Sigmoid colon (tissue), 7 donors: ENCODE results near the gene TMTC1. TPM values are rescaled to one million over a fixed set of nuclear protein-coding genes. Genes with fewer than 3 reads are reported as not detected.

Experiments used
- DNase-seq: peaks from one replicate; pipeline ENCODE4 v3.0.0-alpha.2; 2019
- H3K27ac ChIP-seq, 4 donors: fragments of 200-600 bp; sonication (generic); one replicate each; pipeline ENCODE4 v1.5.1; 2016 to 2019; ENCODE audit warnings: mild to moderate bottlenecking in 1 of 4
- H3K27me3 ChIP-seq, 3 donors: fragments of 200-600 bp; sonication (generic); one replicate each; pipeline ENCODE4 v1.5.1; 2019; ENCODE audit warnings: mild to moderate bottlenecking in 1 of 3
- H3K36me3 ChIP-seq, 4 donors: fragments of 200-600 bp; sonication (generic); one replicate each; pipeline ENCODE4 v1.5.1; 2016 to 2019
- H3K4me1 ChIP-seq, 4 donors: fragments of 200-600 bp; sonication (generic); one replicate each; pipeline ENCODE4 v1.5.1; 2017 to 2019
- H3K4me3 ChIP-seq, 4 donors: fragments of 200-600 bp; sonication (generic); one replicate each; pipeline ENCODE4 v1.5.1; 2017 to 2019; ENCODE audit warnings: mild to moderate bottlenecking in 2 of 4, moderate library complexity in 1 of 4
- H3K9me3 ChIP-seq, 4 donors: fragments of 200-600 bp in 3 of 4; sonication (generic) in 3 of 4; one replicate each; pipeline versions ENCODE4 v1.5.1 to v1.6.1; 2013 to 2019
- EP300 ChIP-seq, 4 donors: sonication (generic); formaldehyde crosslinking; IDR thresholded peaks; one replicate each; pipeline ENCODE4 v1.6.1; 2017; ENCODE audit warnings: antibody characterized with exemption in 4 of 4
- POLR2A ChIP-seq, 2 donors: fragments of 450-650 bp; IDR thresholded peaks; one replicate each; pipeline ENCODE4 v1.6.1; 2016; ENCODE audit warnings: antibody characterized with exemption in 2 of 2, mild to moderate bottlenecking in 2 of 2, moderate library complexity in 2 of 2
- POLR2AphosphoS5 ChIP-seq, 4 donors: sonication (generic); formaldehyde crosslinking; IDR thresholded peaks; one replicate each; pipeline ENCODE4 v1.6.1; 2017; ENCODE audit warnings: antibody characterized with exemption in 4 of 4
- WGBS, 2 donors: extraction: QIAGEN DNeasy Blood & Tissue Kit; methylation state at CpG; one replicate each; pipeline ENCODE4 v1.1.7; 2013; 5-methylcytosine and 5-hydroxymethylcytosine counted together
- intact Hi-C: fragments of 100-400 bp; cut with DNase I; formaldehyde crosslinking; loops from one replicate; pipeline ENCODE4 v1.15.1; 2023
- polyA plus RNA-seq, 3 donors: library from polyadenylated mRNA; stranded (reverse); fragments of 200-250 nt; gene quantifications; one replicate each; pipeline ENCODE4 v1.2.3, GENCODE V29; 2013
- total RNA-seq, 4 donors: library from RNA; depleted of rRNA; stranded (reverse); fragments of >200 nt; gene quantifications; one replicate each; pipeline ENCODE4 v1.1.0, GENCODE V29; 2016
- TF ChIP-seq, protein P1 (sequence below), 4 experiments: fragments of 450-650 bp in 3 of 4; fragments of 200-600 bp in 1 of 4; IDR thresholded peaks; one replicate each; pipeline ENCODE4 v1.5.1; 2016 to 2019; ENCODE audit warnings: antibody characterized with exemption in 4 of 4, mild to moderate bottlenecking in 3 of 4, moderate library complexity in 2 of 4
- donor health status: healthy with polysubstance abuse.
- donor health status: Bipolar disorder and iron deficiency.
- donor health status: healthy.

The TMTC1 gene
- total and polyA plus RNA-seq, 7 donors, result 0.46 to 77.5 (median 61.5) TPM

DNA sequence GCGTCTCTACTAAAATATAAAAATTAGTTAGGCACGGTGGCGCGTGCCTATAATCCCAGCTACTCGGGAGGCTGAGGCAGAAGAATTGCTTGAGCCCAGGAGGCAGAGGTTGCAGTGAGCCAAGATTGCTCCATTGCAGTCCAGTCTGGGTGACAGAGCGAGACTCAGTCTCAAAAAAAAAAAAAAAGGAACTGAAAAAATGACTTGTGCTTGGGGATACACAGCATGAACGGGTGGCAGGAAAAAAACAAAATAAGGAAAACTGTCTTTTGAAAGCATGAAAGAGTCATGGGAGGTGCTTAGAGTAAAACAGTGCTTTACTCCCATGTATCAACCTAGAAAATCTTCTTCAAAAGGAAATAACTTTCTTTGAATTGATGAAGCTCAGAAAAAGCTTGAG is 80.8 kb downstream of the TMTC1 start:
- no peaks in the 10 kb centered on the region for H3K9me3 ChIP-seq
- 85 to 90% methylated on average over 7 of the region's 7 CpGs for WGBS, 2 donors
- no peak for DNase-seq
- peaks cover 0 to 32% (median 21%) of the 10 kb centered on the region in 4 donors for H3K4me1 ChIP-seq
- H3K27ac ChIP-seq, result peak overlapping the region in 1 of 4 donors; percentile 1
- intact Hi-C loops, result no loop called here
- H3K4me3 ChIP-seq, result no peak overlapping the region
- H3K27me3 ChIP-seq, result no peaks in the 10 kb centered on the region
- no peak for TF ChIP-seq POLR2A (IDR thresholded peaks at IDR 0.05)
- TF ChIP-seq EP300 (IDR thresholded peaks at IDR 0.05), result no peak
- TF ChIP-seq, protein P1, sequence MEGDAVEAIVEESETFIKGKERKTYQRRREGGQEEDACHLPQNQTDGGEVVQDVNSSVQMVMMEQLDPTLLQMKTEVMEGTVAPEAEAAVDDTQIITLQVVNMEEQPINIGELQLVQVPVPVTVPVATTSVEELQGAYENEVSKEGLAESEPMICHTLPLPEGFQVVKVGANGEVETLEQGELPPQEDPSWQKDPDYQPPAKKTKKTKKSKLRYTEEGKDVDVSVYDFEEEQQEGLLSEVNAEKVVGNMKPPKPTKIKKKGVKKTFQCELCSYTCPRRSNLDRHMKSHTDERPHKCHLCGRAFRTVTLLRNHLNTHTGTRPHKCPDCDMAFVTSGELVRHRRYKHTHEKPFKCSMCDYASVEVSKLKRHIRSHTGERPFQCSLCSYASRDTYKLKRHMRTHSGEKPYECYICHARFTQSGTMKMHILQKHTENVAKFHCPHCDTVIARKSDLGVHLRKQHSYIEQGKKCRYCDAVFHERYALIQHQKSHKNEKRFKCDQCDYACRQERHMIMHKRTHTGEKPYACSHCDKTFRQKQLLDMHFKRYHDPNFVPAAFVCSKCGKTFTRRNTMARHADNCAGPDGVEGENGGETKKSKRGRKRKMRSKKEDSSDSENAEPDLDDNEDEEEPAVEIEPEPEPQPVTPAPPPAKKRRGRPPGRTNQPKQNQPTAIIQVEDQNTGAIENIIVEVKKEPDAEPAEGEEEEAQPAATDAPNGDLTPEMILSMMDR (IDR thresholded peaks at IDR 0.05), result no peak
- no peak for TF ChIP-seq POLR2AphosphoS5 (IDR thresholded peaks at IDR 0.05)
- H3K36me3 ChIP-seq, result no peaks in the 10 kb centered on the region

DNA sequence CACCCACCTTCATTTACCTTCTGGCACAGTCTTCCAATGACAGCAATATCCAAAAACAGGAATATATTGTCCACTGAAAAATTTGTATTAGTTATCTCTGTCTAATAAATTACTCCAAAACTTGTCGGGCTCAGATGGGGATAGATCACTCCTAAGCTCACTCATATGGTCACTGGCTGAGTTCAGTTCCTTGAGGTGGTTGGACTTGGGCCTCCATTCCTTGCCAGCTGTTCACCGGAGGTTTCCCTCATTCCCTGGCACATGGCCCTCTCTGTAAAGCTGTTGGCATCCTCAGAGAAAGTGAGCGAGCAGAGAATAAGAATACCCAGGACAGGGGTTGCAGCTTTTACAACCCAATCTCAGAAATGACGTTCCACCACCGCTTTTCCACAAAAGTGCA is 81.5 kb downstream of the TMTC1 start:
- no peak for DNase-seq
- no peaks in the 10 kb centered on the region for H3K27me3 ChIP-seq
- no peak for TF ChIP-seq POLR2A (IDR thresholded peaks at IDR 0.05)
- TF ChIP-seq POLR2AphosphoS5 (IDR thresholded peaks at IDR 0.05), result no peak
- TF ChIP-seq, protein P1 (IDR thresholded peaks at IDR 0.05), result no peak
- H3K27ac ChIP-seq, result no peak overlapping the region
- peaks cover 0 to 32% (median 21%) of the 10 kb centered on the region in 4 donors for H3K4me1 ChIP-seq
- no peaks in the 10 kb centered on the region for H3K36me3 ChIP-seq
- 84% methylated on average over 5 of the region's 5 CpGs for WGBS, 2 donors
- no peak overlapping the region for H3K4me3 ChIP-seq
- intact Hi-C loops, result no loop called here
- no peaks in the 10 kb centered on the region for H3K9me3 ChIP-seq

DNA sequence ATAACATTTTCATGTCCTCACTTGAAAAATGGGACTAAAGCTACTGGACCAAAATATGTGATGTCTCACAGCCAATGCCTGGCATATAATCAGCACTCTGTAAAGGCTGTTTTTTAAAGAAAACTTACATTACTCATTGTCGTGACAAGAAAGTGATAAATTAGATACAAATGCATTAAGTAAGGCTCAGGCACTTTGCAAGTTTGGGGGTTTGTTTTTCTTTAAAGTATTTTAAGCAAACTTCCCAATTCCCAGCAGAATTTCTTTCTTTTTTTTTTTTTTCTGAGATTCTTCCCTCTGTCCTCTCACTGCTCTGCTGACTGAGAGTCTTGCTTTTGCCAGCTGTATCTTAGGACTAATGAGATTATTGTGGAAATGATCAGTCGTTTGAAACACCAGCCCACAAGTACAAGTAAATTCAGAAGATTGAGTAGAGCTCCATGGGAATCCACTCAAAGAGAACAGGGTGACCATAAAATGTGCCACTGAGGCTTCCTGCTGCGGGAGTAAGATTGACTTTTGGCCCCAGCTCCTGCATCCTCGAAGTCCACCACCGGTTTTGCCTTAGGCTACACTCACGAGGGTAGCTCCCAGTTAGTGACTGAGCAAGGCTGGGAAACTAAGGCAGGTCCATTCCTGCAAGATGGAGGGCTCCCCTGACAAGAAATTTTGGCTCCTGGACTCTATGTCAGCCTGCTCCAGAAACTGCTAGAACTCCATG is 82.8 kb downstream of the TMTC1 start:
- Histone ChIP-seq H3K4me1 (peaks cover 0 to 20% (median 10%) of the 10 kb centered on the region in 4 donors), H3K36me3 (no peaks in the 10 kb centered on the region), H3K27ac (no peak overlapping the region), H3K9me3 (no peaks in the 10 kb centered on the region), H3K4me3 (no peak overlapping the region), H3K27me3 (no peaks in the 10 kb centered on the region)
- intact Hi-C loops, result no loop called here
- TF ChIP-seq, protein P1 (IDR thresholded peaks at IDR 0.05), result no peak
- TF ChIP-seq EP300 (IDR thresholded peaks at IDR 0.05) (no peak), POLR2AphosphoS5 (IDR thresholded peaks at IDR 0.05) (no peak), POLR2A (IDR thresholded peaks at IDR 0.05) (no peak)
- no peak for DNase-seq
- 55 to 65% methylated on average over 6 of the region's 6 CpGs for WGBS, 2 donors

DNA sequence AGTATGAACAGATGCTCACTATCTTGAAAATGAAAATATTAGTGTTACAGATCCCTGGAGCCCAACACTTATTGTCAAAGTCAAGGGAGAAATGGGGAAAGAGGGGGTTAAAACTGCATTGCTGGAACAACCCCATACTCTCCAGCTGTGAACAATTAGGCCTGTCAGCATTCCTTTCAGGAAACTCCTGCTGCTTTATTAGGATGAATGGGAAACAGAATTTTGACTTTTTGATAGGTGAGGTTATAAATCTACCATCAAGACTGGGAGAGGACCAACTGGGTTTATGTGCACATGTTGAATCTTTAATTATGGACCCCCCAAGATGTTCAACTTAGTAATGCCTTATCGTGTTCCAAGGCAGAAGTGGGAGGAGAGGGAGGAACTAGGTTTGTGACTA is 85.0 kb downstream of the TMTC1 start:
- H3K4me1 ChIP-seq, result peaks cover 0 to 9% (median 0%) of the 10 kb centered on the region in 4 donors
- intact Hi-C loops, result no loop called here
- no peak overlapping the region for H3K27ac ChIP-seq
- H3K4me3 ChIP-seq, result no peak overlapping the region
- TF ChIP-seq EP300 (IDR thresholded peaks at IDR 0.05) (no peak), POLR2A (IDR thresholded peaks at IDR 0.05) (no peak), POLR2AphosphoS5 (IDR thresholded peaks at IDR 0.05) (no peak)
- TF ChIP-seq, protein P1 (IDR thresholded peaks at IDR 0.05), result no peak
- DNase-seq, result no peak
- no peaks in the 10 kb centered on the region for H3K9me3 ChIP-seq
- no peaks in the 10 kb centered on the region for H3K27me3 ChIP-seq
- WGBS, 2 donors, result 30 to 39% methylated on average over 1 of the region's 1 CpG
- H3K36me3 ChIP-seq, result no peaks in the 10 kb centered on the region

DNA sequence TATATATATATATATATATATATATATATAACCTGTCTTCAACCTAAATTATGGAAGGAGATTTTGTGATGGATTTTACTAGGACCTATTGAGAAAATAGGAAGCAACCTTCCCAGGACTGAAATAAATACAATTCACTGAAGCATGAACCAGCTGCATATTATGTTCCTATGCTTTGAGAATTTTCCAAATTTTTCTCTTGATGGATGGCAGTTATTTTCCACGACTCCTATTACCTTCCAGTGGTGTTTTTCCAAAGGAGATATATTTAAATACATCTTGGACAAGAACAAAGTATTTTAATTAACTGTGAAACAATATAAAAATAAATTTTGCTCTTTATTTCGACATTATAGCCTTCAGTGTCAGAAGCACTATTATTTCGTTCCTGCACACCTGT is 87.9 kb downstream of the TMTC1 start:
- intact Hi-C loops, result no loop called here
- DNase-seq, result no peak
- no peak for TF ChIP-seq POLR2A (IDR thresholded peaks at IDR 0.05)
- TF ChIP-seq, protein P1 (IDR thresholded peaks at IDR 0.05), result no peak
- no peak for TF ChIP-seq EP300 (IDR thresholded peaks at IDR 0.05)
- no peak for TF ChIP-seq POLR2AphosphoS5 (IDR thresholded peaks at IDR 0.05)
- Histone ChIP-seq H3K4me1 (no peaks in the 10 kb centered on the region), H3K4me3 (no peak overlapping the region), H3K36me3 (no peaks in the 10 kb centered on the region), H3K27me3 (no peaks in the 10 kb centered on the region), H3K9me3 (no peaks in the 10 kb centered on the region), H3K27ac (no peak overlapping the region)
- WGBS, 2 donors, result 57 to 83% methylated on average over 3 of the region's 3 CpGs
